Tibial nerve (tissue), 4 donors: ENCODE results near the gene CFAP97. TPM values are rescaled to one million over a fixed set of nuclear protein-coding genes. Genes with fewer than 3 reads are reported as not detected.

ENCODE experiments used
- DNase-seq, 2 donors: peaks; one replicate each; pipeline ENCODE4 v3.0.0-alpha.2; 2019; ENCODE audit warnings: low spot score in 2 of 2
- H3K27ac ChIP-seq, 4 donors: fragments of 200-600 bp; sonication (generic) in 3 of 4; one replicate each; pipeline ENCODE4 v1.5.1; 2017 to 2019; ENCODE audit warnings: mild to moderate bottlenecking in 1 of 4
- H3K27me3 ChIP-seq, 2 donors: fragments of 200-600 bp; sonication (generic) in 1 of 2; one replicate each; pipeline versions ENCODE4 v1.5.1 to v1.6.0; 2017 to 2019
- H3K36me3 ChIP-seq, 3 donors: fragments of 200-600 bp; sonication (generic); one replicate each; pipeline ENCODE4 v1.5.1; 2018 to 2019
- H3K4me1 ChIP-seq, 4 donors: fragments of 200-600 bp; sonication (generic) in 3 of 4; one replicate each; pipeline ENCODE4 v1.5.1; 2017 to 2019
- H3K4me3 ChIP-seq, 4 donors: fragments of 200-600 bp; sonication (generic) in 3 of 4; one replicate each; pipeline ENCODE4 v1.5.1; 2017 to 2019; ENCODE audit warnings: mild to moderate bottlenecking in 1 of 4, moderate library complexity in 1 of 4
- H3K9me3 ChIP-seq, 4 donors: fragments of 200-600 bp; sonication (generic) in 3 of 4; one replicate each; pipeline ENCODE4 v1.5.1; 2017 to 2019
- CTCF ChIP-seq, 5 experiments: fragments of 200-600 bp in 3 of 5; fragments of 450-650 bp in 2 of 5; sonication (generic) in 3 of 5; IDR thresholded peaks; one replicate each; pipeline ENCODE4 v1.5.1; 2016 to 2019; ENCODE audit warnings: antibody characterized with exemption in 5 of 5, mild to moderate bottlenecking in 3 of 5, moderate library complexity in 2 of 5
- EP300 ChIP-seq, 2 donors: sonication (generic); formaldehyde crosslinking; IDR thresholded peaks; one replicate each; pipeline ENCODE4 v1.6.1; 2017; ENCODE audit warnings: antibody characterized with exemption in 2 of 2, mild to moderate bottlenecking in 1 of 2
- POLR2A ChIP-seq, 2 donors: fragments of 450-650 bp; IDR thresholded peaks; one replicate each; pipeline ENCODE4 v1.6.1; 2017; ENCODE audit warnings: antibody characterized with exemption in 2 of 2, mild to moderate bottlenecking in 2 of 2, moderate library complexity in 2 of 2
- WGBS, 2 donors: methylation state at CpG; one replicate each; pipeline ENCODE4 v1.1.5; 2018; 5-methylcytosine and 5-hydroxymethylcytosine counted together
- total RNA-seq, 4 donors: library from RNA; depleted of rRNA; stranded (reverse); fragments of >200 nt; gene quantifications; one replicate each; pipeline ENCODE4 v1.1.0, GENCODE V29; 2016

Gene CFAP97
- total RNA-seq, 4 donors from 2014 or later: 30.3 to 44.1 (median 33.3) TPM

DNA sequence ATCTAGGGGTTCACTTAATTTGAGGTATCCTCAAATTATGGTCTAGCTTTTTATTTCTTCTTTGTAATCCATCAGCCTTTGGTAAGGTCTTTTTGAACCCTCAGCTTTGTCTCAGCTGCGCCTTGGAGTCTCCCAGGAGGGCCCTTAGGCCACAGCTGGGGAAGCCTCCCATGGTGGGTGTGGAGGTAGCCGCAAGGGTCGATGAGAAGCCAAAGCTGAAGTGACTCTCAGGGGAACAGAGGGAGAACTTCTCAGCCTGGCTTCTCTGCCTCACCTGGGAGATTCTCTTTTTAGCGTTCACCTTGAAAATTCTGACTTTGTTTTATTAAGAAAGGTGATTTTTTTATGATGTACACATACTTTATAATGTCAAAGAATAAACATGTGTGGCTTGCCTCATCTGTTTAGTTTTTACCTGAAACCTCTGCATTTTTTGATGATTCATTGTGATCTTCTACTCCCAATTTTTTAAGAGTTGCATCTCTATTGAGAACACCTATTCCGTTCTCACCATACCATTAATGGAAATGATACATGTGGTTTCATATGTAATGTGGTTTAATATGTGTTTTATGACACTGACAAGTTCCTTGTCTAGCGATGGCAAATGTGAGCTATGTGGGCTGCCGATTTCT is 86.4 kb downstream of the CFAP97 start:
- no peak for DNase-seq
- TF ChIP-seq CTCF (IDR thresholded peaks at IDR 0.05) (no peak), POLR2A (IDR thresholded peaks at IDR 0.05) (no peak), EP300 (IDR thresholded peaks at IDR 0.05) (no peak)
- peaks cover 0 to 18% (median 2%) of the 10 kb centered on the region in 4 donors for H3K4me1 ChIP-seq
- no peaks in the 10 kb centered on the region for H3K27me3 ChIP-seq
- H3K9me3 ChIP-seq: no peaks in the 10 kb centered on the region
- 88 to 89% methylated on average over 7 of the region's 7 CpGs for WGBS, 2 donors
- no peak overlapping the region for H3K27ac ChIP-seq
- no peak overlapping the region for H3K4me3 ChIP-seq
- H3K36me3 ChIP-seq: no peaks in the 10 kb centered on the region

- 34 to 39% methylated on average over 9 of the region's 9 CpGs for WGBS, 2 donors
- no peak overlapping the region for H3K27ac ChIP-seq
- no peak for TF ChIP-seq POLR2A (IDR thresholded peaks at IDR 0.05)
- H3K4me3 ChIP-seq: no peak overlapping the region
- H3K9me3 ChIP-seq: no peaks in the 10 kb centered on the region
- H3K36me3 ChIP-seq: no peaks in the 10 kb centered on the region
- DNase-seq: no peak
- H3K4me1 ChIP-seq: peaks cover 0 to 32% (median 5%) of the 10 kb centered on the region in 4 donors
- H3K27me3 ChIP-seq: no peaks in the 10 kb centered on the region
Measured at GRCh38 chr4:185115827-185116232, 88.0 kb downstream of the CFAP97 start.

DNA sequence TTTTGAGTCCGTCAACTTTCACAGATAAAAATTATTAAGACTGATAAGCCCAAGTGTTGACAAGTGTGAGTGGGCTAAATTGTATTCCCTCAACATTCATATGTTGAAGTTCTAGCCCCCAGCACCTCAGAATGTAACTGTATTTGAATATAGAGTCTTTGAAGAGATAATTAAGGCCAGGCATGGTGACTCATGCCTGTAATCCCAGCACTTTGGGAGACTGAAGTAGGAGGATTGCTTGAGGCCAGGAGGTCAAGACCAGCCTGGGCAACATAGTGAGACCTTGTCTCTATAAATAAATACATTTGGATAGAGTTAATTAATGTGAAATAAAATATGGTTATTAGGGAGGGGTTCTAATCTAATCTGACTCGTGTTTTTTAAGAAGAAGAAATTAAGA is 90.5 kb downstream of the CFAP97 start:
- no peaks in the 10 kb centered on the region for H3K9me3 ChIP-seq
- no peak overlapping the region for H3K4me3 ChIP-seq
- H3K4me1 ChIP-seq: peaks cover 0 to 32% (median 5%) of the 10 kb centered on the region in 4 donors
- DNase-seq: no peak
- 88 to 89% methylated on average over 2 of the region's 2 CpGs for WGBS, 2 donors
- H3K36me3 ChIP-seq: no peaks in the 10 kb centered on the region
- no peaks in the 10 kb centered on the region for H3K27me3 ChIP-seq
- peak overlapping the region in 1 of 4 donors; percentile 26 for H3K27ac ChIP-seq
- TF ChIP-seq CTCF (IDR thresholded peaks at IDR 0.05): no peak
- no peak for TF ChIP-seq EP300 (IDR thresholded peaks at IDR 0.05)
- no peak for TF ChIP-seq POLR2A (IDR thresholded peaks at IDR 0.05)

- DNase-seq: no peak
- no peaks in the 10 kb centered on the region for H3K9me3 ChIP-seq
- H3K4me3 ChIP-seq: no peak overlapping the region
- no peak for TF ChIP-seq POLR2A (IDR thresholded peaks at IDR 0.05)
- TF ChIP-seq EP300 (IDR thresholded peaks at IDR 0.05): peak in 1 of 2 donors; percentile 51
- peak overlapping the region in 2 of 4 donors; percentile 26 to 46 for H3K27ac ChIP-seq
- peaks cover 0 to 32% (median 5%) of the 10 kb centered on the region in 4 donors for H3K4me1 ChIP-seq
- no peaks in the 10 kb centered on the region for H3K27me3 ChIP-seq
- no peaks in the 10 kb centered on the region for H3K36me3 ChIP-seq
- WGBS, 2 donors: 63 to 76% methylated on average over 2 of the region's 2 CpGs
Measured at GRCh38 chr4:185112104-185112503, 91.7 kb downstream of the CFAP97 start.

- H3K9me3 ChIP-seq: no peaks in the 10 kb centered on the region
- WGBS, 2 donors: 88 to 89% methylated on average over 11 of the region's 11 CpGs
- H3K27ac ChIP-seq: no peak overlapping the region
Measured at GRCh38 chr4:185110375-185110823, 93.4 kb downstream of the CFAP97 start.

More at GRCh38 chr4:185110375-185110823, 93.4 kb downstream of the CFAP97 start:
- peaks cover 0 to 22% (median 2%) of the 10 kb centered on the region in 4 donors for H3K4me1 ChIP-seq
- TF ChIP-seq POLR2A (IDR thresholded peaks at IDR 0.05) (no peak), CTCF (IDR thresholded peaks at IDR 0.05) (no peak), EP300 (IDR thresholded peaks at IDR 0.05) (no peak)
- no peak overlapping the region for H3K4me3 ChIP-seq
- H3K36me3 ChIP-seq: no peaks in the 10 kb centered on the region
- no peaks in the 10 kb centered on the region for H3K27me3 ChIP-seq
- DNase-seq: no peak
